Body of pancreas (tissue), 4 donors: Measurements from ENCODE around the gene PCYT2.

Source experiments
- CTCF ChIP-seq, 7 experiments: fragments of 450-650 bp in 4 of 7; fragments of 200-600 bp in 3 of 7; sonication (generic) in 3 of 7; IDR thresholded peaks; one replicate each; pipeline ENCODE4 v1.5.1; 2016 to 2019; ENCODE audit warnings: antibody characterized with exemption in 7 of 7
- POLR2A ChIP-seq, 3 donors: fragments of 450-650 bp; IDR thresholded peaks; one replicate each; pipeline ENCODE4 v1.6.1; 2016; ENCODE audit warnings: antibody characterized with exemption in 3 of 3, mild to moderate bottlenecking in 2 of 3

- TF ChIP-seq CTCF (IDR thresholded peaks at IDR 0.05): no peak
- TF ChIP-seq POLR2A (IDR thresholded peaks at IDR 0.05): no peak
Measured at GRCh38 chr17:81916234-81917001, 5.2 kb upstream of the PCYT2 start.
